Mucosa of descending colon (tissue), 3 donors: ENCODE results near the gene ZBTB7C. TPM values are rescaled to one million over a fixed set of nuclear protein-coding genes. Genes with fewer than 3 reads are reported as not detected.

ENCODE experiments used
- ATAC-seq: fragments of 200-7000 bp; cut with Tn5 transposase; one replicate; pipeline ENCODE4 v1.9.1; 2020; ENCODE audit warnings: mild to moderate bottlenecking, moderate library complexity
- DNase-seq, 3 donors: peaks; one replicate each; pipeline ENCODE4 v3.0.0-alpha.2; 2020
- H3K36me3 ChIP-seq: fragments of 200-600 bp; one replicate; pipeline ENCODE4 v1.8.0; 2021; ENCODE audit warnings: low read depth, mild to moderate bottlenecking
- H3K4me1 ChIP-seq: fragments of 200-600 bp; one replicate; pipeline ENCODE4 v1.8.0; 2021; ENCODE audit warnings: low read depth, mild to moderate bottlenecking
- H3K4me3 ChIP-seq: fragments of 200-600 bp; one replicate; pipeline ENCODE4 v1.8.0; 2021; ENCODE audit warnings: mild to moderate bottlenecking
- H3K9me3 ChIP-seq: fragments of 200-600 bp; one replicate; pipeline ENCODE4 v1.8.0; 2021; ENCODE audit warnings: mild to moderate bottlenecking
- CTCF ChIP-seq: fragments of 200-600 bp; IDR thresholded peaks from one replicate; pipeline ENCODE4 v1.8.0; 2022; ENCODE audit warnings: antibody characterized with exemption, mild to moderate bottlenecking
- intact Hi-C, 2 donors: fragments of 100-400 bp; cut with DNase I in 1 of 2; cut with micrococcal nuclease in 1 of 2; formaldehyde crosslinking; loops; one replicate each; pipeline versions ENCODE4 v1.11.0 to v1.11.1; 2022; cut with DNase I, micrococcal nuclease
- total RNA-seq, 3 donors: library from RNA; stranded (reverse); fragmentation: NEBNext Ultra II Directional in 2 of 3; extraction: Animal tissue kit (Norgen Biotek cat#: 25700) in 2 of 3; gene quantifications; one replicate each; pipeline versions ENCODE4 v1.2.1 to v1.2.4, GENCODE V29; 2021 to 2023
- donor health status: DM: no; HTN: no; CAD: no; lungs with moderate emphysema.
- donor health status: DM: no; HTN: no; CAD: no.
- donor health status: DM: no; HTN: yes; CAD: no.

The ZBTB7C gene
- total RNA-seq, 3 donors from 2014 or later, result 20.8 to 56.6 (median 38.2) TPM

- no peak for DNase-seq
- no peak for ATAC-seq
- H3K4me1 ChIP-seq, result no peaks in the 10 kb centered on the region
- intact Hi-C loops, result no loop called here
- H3K36me3 ChIP-seq, result no peaks in the 10 kb centered on the region
- H3K4me3 ChIP-seq, result no peak overlapping the region
- TF ChIP-seq CTCF, result no peak
- no peaks in the 10 kb centered on the region for H3K9me3 ChIP-seq
Observed at GRCh38 chr18:48364146-48364545, 45.0 kb downstream of the ZBTB7C start.

GRCh38 chr18:48363175-48363574, 46.0 kb downstream of the ZBTB7C start:
- H3K4me3 ChIP-seq, result no peak overlapping the region
- DNase-seq, result no peak
- no peaks in the 10 kb centered on the region for H3K9me3 ChIP-seq
- H3K36me3 ChIP-seq, result no peaks in the 10 kb centered on the region
- no peak for ATAC-seq
- intact Hi-C loops, result no loop called here
- no peaks in the 10 kb centered on the region for H3K4me1 ChIP-seq
- TF ChIP-seq CTCF, result no peak

DNA sequence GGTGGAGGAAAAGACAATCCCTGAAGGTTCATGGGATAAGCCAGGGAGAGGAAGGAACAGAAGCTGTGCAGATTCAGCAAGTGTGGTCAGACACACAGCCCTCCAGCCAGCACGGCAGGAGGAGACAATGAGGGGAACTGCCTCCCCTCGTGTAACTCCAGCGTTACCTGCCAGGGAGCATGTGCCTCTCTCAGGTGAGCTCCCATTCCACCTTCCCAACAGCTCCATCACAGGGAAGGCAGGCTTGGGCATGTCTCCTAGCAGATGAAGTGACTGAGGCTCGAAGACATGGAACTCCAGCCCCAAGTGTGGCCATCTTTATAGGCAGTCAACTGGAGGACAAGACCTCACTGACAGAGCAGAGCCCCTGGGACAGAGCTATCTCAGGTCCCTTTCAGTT, 47.4 kb downstream of the ZBTB7C start:
- ATAC-seq, result no peak
- no peaks in the 10 kb centered on the region for H3K36me3 ChIP-seq
- no peaks in the 10 kb centered on the region for H3K9me3 ChIP-seq
- TF ChIP-seq CTCF, result no peak
- no peak overlapping the region for H3K4me3 ChIP-seq
- intact Hi-C loops, result no loop called here
- H3K4me1 ChIP-seq, result no peaks in the 10 kb centered on the region
- no peak for DNase-seq

- intact Hi-C loops, result no loop called here
- no peak for ATAC-seq
- Histone ChIP-seq H3K4me1 (no peaks in the 10 kb centered on the region), H3K9me3 (no peaks in the 10 kb centered on the region), H3K36me3 (no peaks in the 10 kb centered on the region), H3K4me3 (no peak overlapping the region)
- no peak for TF ChIP-seq CTCF
- no peak for DNase-seq
Observed at GRCh38 chr18:48360376-48361021, 48.7 kb downstream of the ZBTB7C start.

DNA sequence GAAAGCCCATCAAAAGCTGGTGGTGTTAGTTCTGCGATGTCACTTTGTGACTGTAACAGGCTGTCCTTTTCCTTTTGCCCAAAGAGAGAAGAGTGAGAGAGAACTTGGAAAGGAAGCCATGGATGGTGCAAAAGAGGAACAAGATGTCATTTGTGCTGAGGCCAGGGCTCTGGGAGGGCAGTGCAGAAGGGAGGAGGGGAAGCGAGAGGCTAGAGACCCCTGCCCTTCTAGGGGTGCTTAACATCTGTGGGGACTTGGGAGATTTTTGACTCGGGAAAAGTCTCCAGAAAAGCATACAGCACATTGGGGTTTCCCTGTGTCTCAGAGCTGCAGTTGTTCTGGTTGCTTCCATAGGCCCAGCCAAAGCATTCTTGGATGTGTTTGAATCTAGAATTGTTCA, 49.6 kb downstream of the ZBTB7C start:
- ATAC-seq, result no peak
- DNase-seq, result no peak
- TF ChIP-seq CTCF, result no peak
- H3K36me3 ChIP-seq, result no peaks in the 10 kb centered on the region
- no peaks in the 10 kb centered on the region for H3K4me1 ChIP-seq
- intact Hi-C loops, result no loop called here
- H3K4me3 ChIP-seq, result no peak overlapping the region
- H3K9me3 ChIP-seq, result no peaks in the 10 kb centered on the region

DNA sequence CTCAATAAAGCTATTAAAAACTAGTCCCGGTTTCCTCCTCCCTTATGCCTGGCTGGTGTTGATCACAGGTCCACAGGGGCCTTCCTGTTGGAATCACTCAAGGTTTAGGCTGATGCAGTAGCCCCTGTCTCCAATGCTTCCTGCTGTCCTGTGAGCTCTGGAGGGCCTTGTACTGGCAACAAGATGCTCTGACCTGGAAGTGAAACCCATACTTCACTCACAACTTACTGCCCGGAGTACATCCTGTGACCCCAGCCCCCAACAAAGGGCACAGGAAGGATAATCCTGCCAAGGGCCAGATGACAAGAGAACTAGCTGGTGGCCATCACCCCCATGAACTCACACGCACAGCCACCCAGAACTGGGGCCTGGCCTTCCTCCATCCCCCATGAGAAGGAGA, 50.3 kb downstream of the ZBTB7C start:
- TF ChIP-seq CTCF, result no peak
- Histone ChIP-seq H3K36me3 (no peaks in the 10 kb centered on the region), H3K4me1 (no peaks in the 10 kb centered on the region), H3K9me3 (no peaks in the 10 kb centered on the region), H3K4me3 (no peak overlapping the region)
- DNase-seq, result no peak
- ATAC-seq, result no peak
- intact Hi-C loops, result no loop called here
